Activated CD8-positive, alpha-beta memory T cell treated with anti-CD3 and anti-CD28 coated beads, Interleukin-2, amount 50 U/mL, for 4 hours (primary cell): ENCODE measurements around the gene STK25.
A peak's percentile ranks its signal among the peaks of the same experiment; 100 is the strongest.

Source experiments
- DNase-seq: peaks from one replicate; pipeline ENCODE4 v3.0.0-alpha.2; 2020

The STK25 gene

DNA sequence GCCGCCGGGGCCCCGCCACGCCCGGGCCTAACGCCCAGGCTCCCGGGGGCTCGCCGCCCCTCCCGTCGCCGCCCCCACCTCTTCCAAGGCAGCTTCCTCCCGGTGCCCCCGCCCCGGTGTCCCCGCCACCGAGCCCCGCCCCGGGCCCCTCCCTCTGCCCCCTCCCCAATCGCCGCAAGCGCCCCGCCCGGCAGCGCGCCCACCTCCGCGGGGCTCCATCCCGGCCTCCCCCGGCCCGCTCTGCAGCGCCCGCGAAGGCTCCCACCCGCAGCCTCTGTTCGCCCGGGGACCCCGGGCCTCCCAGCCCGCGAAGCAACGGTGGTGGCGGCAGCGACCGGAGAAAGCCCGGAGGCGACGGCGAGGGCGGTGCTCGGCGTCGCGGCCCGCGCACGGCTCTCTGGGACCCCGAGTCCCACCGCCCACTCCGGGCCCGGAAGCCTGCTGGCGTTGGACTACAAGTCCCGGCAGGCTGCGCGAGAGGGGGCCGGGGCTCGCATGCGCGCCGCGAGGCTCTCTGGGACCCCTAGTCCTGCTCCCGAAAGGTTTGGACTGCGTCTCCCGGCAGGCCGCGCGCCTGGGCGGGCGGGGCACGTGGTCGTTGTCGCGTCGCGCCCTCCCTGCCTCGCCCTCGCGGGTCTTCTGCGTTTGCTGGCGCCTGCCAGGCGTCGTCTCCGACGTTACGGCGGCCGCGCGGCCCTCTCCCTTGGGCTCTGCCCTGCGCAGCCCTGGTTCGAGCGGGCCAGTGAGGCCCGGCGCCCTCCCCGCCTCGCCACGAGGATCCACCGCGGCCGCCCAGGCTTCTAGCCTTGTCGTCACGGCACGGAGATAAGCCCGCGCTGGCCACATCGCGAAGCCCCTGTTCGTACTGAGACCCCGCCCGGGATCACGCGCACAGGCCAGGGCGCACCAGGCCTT is at the start of gene STK25:
TSS of gene STK25 (minus strand) at position 345 of the 915 bp plus-strand sequence. CDS start 549 bp downstream, outside the sequence.
- peak; percentile 98 for DNase-seq

DNA sequence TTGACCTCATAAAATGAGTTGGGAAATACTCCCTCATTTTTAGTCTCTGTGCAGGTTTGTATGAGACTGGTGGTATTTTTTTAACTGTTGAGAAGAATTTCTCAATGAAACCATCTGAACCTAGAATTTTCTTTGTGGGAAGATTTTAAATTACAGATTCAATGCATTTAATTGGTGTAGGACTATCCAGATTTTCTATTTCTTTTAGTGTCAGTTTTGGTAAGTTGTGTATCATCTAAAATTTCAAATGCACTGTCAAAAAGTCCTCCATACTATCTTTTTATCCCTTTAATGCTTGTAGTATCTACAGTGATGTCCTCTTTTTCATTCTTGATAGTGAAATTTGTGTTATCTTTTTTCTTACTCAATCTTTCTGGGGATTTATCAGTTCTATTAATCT is 48.4 kb upstream of the STK25 start:
- DNase-seq: no peak

DNA sequence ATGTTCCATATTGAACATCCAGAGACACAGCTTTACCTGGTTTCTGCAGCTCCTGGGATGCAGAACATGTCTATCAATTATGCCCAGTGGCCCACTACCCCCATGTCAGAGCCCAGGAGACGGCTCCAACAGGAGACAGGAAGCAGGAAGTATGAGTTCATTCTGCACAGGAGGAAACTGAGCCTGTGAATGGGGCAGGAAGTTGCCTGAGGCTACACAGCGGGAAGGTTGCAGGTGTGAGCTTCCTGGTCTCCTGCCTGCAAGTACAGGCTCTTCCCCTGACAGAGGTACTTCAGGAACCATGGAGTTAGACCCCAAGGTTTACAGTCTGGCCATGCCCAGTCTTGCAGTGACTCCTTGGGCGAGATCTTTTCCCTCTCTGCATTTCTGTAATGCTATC is 47.3 kb upstream of the STK25 start:
- DNase-seq: no peak

DNA sequence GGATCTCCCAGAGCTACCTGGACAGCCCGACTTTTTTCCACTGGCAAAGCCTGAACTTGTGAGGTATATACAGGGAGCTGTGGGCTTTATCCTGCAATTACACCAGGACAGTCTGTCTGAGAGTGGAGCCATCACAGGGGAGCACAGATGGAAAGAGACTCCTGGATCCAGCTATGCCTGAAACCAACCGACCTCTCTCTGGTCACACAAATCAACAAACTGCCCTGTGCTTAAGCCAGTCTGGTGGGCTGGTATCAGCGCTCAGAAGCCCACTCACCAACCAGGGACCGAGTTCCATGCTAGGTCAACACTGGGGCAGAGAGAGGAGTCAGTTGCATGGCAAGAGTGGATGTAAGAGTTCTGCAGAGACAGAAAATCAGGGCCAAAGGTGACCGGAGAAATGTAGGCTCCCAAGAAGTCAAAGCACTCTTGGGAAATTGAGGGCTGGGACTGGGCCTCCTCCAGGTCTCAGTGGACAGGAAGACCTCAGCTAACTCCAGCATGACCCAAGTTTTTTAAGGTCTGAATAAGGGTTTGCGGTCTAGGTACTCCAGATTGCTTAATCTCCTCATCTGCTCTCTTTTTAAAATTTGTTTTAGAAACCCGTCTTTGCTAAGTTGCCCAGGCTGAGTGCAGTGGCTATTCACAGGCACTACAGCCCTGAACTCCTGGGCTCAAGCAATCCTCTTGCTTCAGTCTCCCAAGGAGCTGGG is 46.4 kb upstream of the STK25 start:
- DNase-seq: no peak

DNA sequence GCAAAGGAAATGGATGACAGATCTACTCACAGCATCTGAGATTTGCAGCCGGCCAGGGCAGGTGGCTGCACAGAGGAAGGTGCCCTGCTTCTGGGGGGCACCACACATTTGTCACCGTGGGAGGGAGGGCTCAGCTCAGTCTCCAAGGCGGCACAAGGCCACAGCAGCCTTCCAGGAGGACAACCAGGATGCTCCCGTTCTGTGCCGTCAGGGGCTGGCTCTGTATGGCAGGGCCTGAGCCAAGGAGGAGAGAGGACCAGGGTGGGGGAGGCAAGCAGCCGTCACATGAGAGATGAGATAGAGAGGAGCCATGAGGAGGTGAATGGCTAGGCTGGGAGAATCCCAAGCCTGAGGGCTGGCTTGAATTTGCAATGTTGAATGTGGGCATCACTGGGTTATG is 45.6 kb upstream of the STK25 start:
- no peak for DNase-seq

DNA sequence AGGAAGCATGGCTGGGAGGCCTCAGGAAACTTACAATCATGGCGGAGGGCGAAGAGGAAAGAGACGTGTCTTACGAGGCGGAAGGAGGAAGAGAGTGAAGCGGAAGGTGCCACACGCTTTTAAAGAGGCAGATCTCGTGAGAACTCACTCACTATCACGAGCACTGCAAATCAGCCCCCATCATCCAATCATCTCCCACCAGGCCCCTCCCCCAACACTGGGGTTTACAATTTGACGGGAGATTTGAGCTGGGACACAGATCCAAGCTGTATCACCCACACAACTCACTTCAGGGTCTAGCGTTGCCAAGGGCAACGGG is 45.1 kb upstream of the STK25 start:
- no peak for DNase-seq

DNA sequence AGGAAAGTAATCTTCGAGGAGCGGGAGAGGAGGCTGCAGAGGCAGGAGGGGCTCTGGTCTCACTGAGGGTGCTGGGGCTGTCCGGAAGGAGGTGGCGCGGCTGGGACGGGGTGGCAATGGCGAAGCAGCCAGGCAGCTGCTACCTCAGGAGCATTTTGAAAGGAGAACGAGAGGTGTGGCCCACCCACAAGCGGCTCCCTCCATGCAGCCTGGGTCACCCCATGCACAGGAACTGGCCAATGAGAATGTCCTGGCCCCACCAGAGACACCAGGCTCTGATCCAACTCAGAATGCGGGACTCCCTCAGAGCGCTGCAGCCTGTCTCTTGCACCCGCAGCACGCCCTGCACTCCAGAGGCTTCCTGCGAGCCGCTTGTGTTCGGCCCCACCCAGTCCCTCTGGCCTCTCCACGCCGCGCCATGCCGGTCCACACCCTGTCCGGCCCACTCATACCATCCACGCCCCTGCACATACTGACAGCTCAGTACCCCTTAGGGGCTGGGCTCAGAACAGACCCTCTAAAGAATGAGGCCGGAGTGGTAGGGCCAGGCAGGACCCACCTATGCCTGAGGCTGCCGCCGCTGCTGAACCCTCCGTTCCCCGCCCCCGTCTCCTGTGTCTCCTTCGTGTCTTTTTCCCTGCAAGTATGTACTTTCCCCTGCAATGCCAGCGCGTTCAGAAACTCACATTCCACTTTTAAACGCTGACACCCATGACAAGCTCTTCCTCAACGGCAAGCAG is 43.8 kb upstream of the STK25 start:
- no peak for DNase-seq

DNA sequence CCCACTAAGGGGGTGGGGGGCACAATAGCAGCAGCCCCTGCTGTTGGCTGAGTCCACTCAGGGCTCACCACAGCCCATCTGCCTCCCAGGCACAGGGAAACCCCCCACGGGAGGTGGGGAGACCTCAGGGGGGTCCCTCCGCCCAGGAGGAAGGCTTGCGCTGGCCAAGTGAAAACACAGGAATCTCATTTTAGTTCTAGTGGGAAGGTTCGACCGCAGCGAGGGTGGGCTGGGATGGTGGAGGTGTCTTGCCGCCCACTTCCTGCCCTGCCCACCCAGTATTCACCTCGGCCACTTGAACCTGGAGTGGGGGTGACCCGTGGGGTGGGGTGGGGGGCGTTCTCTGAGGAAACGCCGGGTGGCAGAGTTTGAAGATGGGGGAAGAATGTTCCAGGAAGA is 43.2 kb upstream of the STK25 start:
- DNase-seq: no peak

DNA sequence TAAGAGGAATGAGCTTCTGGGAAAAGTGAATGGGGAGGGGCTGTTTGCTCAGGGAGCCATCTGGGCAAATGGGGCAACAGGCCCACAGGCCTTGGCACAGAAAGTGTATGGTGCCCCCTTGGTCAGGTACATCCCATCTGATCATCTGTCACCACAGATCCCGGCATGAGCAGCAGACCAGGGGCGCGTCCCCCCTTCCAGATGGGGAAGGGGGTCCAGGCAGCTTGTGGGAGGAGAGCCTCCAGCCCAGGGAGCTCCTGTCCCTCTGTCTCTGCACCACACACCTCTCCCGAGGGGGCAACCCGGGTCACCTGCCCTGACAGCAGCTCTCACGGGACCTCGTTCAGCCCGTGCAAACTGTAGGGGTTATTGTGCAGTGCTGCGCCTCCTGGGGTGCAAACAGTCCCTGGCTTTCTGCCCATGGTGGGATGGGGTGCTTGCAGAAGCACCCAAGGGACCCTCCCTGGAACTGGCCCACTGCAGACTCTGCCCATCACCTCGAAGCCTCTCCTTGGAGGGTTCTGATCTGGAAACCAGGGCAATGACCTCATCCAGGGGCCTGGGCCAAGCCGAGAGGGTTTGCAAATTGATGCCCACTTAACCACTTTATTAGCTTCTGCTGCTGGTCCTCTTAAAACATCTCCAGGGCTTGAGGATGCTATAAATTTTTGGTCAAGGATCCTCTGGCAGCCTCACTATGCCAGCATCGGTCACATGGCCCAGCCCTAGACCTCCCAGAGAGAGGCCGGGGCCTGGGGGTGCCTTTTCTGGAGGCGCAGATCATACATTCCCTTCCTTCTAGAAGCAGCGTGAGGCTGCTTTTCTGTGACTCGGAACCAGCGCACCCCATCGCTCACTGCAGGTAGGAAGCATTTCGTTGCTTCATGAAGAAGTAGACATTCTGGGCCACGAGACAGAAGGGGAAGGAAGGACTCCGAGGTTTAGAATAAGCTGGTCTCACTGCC is 42.5 kb upstream of the STK25 start:
- DNase-seq: no peak

DNA sequence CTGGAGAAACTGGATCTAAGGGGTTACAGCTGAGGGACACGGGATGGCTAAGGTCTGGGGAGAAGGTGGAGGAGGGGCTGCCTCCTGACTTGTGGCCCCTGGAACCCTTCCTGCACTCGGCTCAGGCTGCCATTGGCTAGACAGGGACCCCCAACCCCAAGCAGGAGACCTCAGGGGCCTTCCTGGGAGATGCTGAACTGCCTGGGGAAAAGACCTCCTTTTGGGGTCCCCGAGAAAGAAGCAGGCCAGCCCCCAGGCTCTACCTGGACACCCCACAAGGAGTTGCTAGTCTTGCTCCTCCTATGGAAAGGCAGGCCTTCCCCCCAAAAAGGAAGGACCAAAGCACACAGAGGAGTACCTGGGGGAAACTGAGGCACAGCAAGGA is 40.1 kb upstream of the STK25 start:
- DNase-seq: no peak

DNA sequence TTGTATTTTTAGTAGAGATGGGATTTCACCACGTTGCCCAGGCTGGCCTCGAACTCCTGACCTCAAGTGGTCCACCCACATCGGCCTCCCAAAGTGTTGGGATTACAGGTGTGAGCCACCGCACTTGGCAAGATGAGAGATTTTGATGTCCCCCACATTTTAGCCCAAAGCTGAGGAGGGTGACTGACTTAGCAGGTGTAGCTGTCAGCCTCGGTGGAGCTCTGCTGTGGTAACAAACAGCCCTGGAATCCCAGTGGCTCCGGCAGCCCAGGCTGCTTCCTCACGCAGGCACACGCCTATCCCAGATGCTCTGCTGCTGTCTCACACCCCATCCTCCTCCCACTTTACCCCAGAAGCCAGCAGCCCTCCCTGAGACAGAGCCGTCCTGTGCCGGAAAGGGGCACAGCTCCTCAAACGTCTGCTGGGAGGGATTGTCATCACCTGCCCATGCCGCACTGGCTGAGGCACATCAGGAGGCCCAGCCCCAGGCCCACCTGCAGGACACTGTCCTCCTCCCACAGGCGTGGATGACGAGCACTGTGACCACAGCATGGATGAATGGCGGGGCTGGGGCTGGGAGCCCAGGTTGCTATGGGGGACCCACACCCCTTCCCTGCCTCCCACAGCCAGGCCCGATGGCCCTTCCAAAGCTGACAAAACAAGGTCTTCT is 39.5 kb upstream of the STK25 start:
- DNase-seq: no peak

DNA sequence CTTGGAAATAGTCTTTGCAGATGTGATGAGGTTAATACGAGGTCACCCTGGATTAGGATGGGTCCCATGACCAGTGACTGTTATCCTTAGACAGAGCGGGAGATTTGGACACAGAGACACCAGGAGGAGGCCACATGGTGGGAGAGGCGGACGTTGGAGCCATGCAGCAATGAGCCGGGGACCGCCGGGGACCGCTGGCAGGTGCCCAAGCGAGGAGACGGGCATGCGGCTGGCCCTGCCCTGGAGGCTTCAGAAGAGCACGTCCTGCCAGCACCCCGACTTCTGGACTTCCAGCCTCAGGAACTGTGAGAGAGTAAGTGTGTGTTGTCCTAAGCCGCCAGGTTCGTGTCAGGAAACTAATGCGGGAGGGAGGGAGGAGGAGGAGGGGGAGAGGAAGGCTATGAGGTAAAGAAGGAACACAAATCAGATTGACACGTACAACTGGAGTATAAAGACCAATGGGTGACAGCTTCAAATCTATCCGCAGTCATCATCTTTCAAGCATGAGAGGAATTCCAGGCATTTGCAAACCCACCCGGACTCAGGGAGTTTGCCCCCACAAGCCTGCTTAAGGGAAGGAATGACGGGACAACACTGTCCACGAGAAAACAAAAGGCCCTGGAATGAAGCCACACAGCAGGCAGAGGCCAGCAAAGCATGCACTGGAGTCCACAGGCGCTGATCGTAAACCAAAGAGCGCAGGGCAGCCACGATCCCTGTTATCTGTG is 38.6 kb upstream of the STK25 start:
- DNase-seq: no peak

DNA sequence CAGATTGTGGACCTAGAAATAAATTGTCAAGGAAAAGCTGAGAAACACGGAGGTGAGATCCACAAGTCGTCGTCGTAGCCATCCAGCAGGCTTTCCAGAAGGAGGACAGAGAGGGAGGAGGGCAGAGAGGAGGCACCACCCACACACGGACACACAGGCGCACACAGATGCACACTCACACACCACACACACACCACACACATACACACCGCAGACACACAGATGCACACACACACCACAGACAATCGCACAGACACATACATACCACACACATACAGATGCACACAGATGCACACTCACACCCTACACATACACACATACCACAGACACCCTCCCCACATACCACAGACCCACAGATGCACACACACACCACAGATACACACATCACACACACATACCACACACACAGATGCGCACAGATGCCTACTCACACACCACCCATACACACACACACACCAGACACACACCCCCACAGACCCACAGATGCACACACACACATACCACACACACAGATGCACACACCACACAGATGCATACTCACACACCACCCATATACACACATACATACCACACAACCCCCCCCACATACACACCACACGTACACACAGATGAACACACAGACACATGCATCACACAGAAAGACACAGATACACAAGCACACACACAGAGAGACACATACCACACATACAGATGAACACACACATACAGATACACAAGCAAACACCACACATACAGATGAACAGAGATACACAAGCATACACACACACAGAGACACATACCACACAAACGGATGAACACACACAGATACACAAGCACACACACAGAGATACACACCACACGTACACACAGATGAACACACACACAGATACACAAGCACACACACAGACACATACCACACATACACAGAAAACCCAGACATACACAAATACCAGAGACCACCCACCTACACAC is 37.4 kb upstream of the STK25 start:
- no peak for DNase-seq

DNA sequence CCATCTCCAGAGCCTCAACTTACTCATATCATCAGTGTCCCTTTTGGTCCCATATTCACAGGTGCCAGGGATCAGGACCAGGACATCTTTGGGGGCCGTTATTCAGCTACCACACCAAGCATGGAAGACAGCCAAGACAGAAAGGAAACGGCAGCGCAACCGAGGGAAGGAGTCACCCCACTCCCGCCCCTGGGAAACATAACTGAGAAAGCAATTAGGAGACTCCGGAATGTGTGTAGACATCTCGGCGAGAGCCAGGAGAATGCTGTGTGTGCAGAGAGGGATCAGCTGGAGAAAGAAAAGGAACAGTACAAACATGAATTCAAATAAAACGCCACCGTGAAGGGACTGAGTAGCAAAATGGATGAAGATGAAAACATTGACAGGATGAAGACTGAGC is 36.7 kb upstream of the STK25 start:
- no peak for DNase-seq

DNA sequence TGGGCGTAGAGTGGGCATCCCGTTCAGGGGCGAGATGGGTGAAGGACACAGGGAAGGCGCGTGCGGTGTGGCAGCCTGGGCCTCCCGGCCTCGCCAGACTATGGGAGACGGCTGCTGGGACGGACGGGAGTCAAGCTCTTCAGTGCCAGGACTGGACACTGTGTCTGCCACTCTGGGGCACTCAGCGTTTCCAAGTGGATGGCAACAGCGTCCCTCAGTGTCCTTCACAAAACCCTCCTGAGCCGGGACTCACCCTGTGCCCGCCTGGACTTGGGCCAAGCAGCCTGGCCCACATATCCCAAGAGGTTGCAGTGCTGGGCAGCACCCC is 33.9 kb upstream of the STK25 start:
- DNase-seq: no peak

DNA sequence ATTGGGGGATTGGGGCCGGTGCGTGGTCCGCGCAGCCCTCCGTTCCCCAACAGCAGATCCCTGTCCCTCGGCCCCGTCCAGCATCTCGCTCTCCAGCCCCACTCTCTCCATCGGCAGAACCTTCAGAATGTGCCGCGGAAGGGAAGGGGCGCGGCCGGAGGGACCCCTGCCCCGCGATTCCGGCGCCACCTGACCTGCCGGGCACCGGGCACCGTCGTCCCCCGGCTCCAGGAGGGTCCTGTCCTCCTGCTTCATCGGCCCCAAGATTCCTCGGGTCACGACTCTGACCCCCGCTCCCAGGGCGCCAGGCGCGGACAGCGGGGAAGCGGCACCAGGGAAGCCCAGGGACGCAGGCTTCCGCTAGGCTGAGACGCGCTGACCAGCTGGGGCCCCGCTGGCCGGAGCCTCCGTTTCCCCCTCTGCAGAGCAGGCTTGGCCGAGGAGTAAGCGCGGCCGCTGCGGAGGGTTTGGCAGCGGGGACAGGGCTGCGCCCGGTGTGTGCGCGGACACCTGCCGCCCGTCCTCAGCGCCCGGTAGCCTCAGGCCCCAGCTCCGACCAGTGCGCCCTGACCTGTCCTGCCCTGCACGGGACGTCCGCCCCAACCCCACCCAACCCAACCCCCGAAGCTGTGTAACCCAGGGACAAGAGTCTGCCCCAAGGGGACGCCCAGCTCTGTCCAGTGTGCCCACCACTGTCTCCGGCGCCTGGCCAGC is 33.3 kb upstream of the STK25 start:
- no peak for DNase-seq

DNA sequence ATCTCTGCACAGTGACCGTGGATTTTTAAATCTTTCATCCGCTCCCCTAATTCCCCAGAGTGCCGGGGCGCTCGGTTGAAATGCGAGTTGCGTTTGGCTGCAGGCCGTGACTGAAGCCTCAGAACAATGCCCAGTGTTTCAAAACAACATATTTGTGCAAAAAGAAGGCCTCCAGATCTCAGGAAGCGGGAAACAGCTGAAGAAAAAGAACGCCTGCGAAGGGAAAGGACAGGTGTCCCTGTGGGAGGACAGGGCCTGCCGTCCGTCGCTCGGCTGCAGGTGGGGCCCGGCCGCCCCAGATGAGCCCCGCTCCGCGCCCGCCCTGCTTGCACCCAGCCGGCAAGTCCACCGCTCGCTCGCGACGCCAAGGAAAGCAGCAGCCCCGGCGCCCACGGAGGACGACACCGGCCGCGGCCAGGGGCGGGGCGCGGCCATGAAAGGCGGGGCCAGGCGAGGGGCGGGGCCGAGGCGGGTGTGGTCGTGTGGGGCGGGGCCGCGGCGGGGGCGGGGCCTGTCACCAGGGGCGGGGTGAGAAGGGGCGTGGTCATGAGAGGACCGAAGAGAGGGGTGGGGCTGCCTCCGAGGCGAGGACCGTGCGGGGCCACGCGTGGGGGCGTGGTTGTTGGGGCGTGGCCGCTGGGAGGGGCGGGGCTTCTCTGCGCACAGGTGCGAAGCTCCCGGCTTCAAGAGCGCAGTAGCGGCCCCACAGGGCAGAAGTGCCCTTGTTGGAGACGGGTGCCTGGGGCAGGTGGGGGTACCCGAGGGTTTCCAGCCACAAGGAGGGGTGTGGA is 32.6 kb upstream of the STK25 start:
- DNase-seq: peak; percentile 56

DNA sequence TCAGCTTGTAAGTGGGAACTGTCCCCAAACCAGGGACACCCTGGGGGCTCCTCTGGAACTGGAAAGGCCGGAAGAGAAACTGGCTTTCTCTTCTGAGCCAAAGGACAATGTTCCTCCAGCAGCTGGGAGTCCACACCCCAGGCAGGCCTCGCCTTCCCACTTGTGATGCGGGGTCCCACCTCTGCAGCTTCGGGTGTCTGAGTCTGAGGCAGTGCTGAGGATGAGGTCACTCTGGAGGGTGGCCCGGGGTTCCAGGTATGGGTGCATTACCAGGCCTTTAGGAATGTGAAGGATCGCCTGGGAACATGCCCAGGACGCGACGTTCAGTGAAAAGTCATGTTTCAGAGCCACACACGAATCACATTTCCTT is 32.0 kb upstream of the STK25 start:
- DNase-seq: no peak
